K562 (cell line): ENCODE data around the gene CDK9. TPM values are rescaled to one million over a fixed set of nuclear protein-coding genes. Genes with fewer than 3 reads are reported as not detected.

ENCODE experiments used
- ATF1 ChIP-seq, 2 experiments: fragments of 450-650 bp in 1 of 2; IDR thresholded peaks; 2 replicates each; pipeline ENCODE4 v1.6.1; 2016; ENCODE audit warnings: missing compliant biosample characterization in 1 of 2, missing genetic modification characterization in 1 of 2
- BMI1 ChIP-seq: fragments of 150-350 bp; IDR thresholded peaks from 2 replicates; pipeline ENCODE4 v1.6.1; 2014; ENCODE audit warnings: low read length
- ESRRB ChIP-seq: fragments of 250-450 bp; sonication (Bioruptor Pico); IDR thresholded peaks from 2 replicates; pipeline ENCODE4 v1.5.0; 2020; ENCODE audit warnings: mild to moderate bottlenecking, moderate library complexity, borderline replicate concordance
- GABPA ChIP-seq: fragments of 200-800 bp; sonication (Bioruptor generic); conservative IDR thresholded peaks from 2 replicates; pipeline ENCODE4 v1.6.1; 2016; ENCODE audit warnings: low read depth, missing genetic modification characterization, missing compliant biosample characterization
- HDAC1 ChIP-seq, 2 experiments: fragments of 450-650 bp; IDR thresholded peaks; 2 replicates each; pipeline ENCODE4 v1.6.1; 2016 to 2017; ENCODE audit warnings: inconsistent platforms in 1 of 2, mild to moderate bottlenecking in 1 of 2, moderate library complexity in 1 of 2
- HNRNPLL ChIP-seq: fragments of 200-400 bp; formaldehyde crosslinking; IDR thresholded peaks from 2 replicates; pipeline ENCODE4 v1.6.1; 2017; ENCODE audit warnings: low read length, low read depth, mild to moderate bottlenecking; ENCODE audit not compliant: poor library complexity, severe bottlenecking
- HSF4 ChIP-seq: fragments of 250-450 bp; sonication (Bioruptor Pico); IDR thresholded peaks from 2 replicates; pipeline ENCODE4 v2.1.2; 2022; ENCODE audit warnings: mild to moderate bottlenecking, moderate library complexity, borderline replicate concordance
- ILF3 ChIP-seq: fragments of 450-650 bp; IDR thresholded peaks from 2 replicates; pipeline ENCODE4 v1.6.1; 2018; ENCODE audit warnings: antibody characterized with exemption, mild to moderate bottlenecking, moderate library complexity, borderline replicate concordance
- KAT2B ChIP-seq: IDR thresholded peaks from one replicate; pipeline ENCODE4 v1.6.1; 2012; ENCODE audit warnings: low read depth, mild to moderate bottlenecking, control low read depth, inconsistent platforms, low read length, moderate library complexity
- MYNN ChIP-seq, 2 experiments: sonication (generic); formaldehyde crosslinking in 1 of 2; IDR thresholded peaks; 2 replicates each; pipeline versions ENCODE4 v1.5.0 to v1.6.1; 2016 to 2020; ENCODE audit warnings: antibody characterized with exemption in 1 of 2, missing genetic modification reagents in 1 of 2
- RCOR1 ChIP-seq, 2 experiments: IDR thresholded peaks; 2 replicates each; pipeline ENCODE4 v1.6.1; 2012; ENCODE audit warnings: low read depth in 2 of 2, low read length in 2 of 2, borderline replicate concordance in 1 of 2, improper control_type of control experiment in 1 of 2
- TEAD1 ChIP-seq, 2 experiments: fragments of 450-650 bp in 1 of 2; sonication (generic) in 1 of 2; formaldehyde crosslinking; IDR thresholded peaks; 2 replicates each; pipeline versions ENCODE4 v1.4.0 to v1.8.0; 2020 to 2022; ENCODE audit warnings: mild to moderate bottlenecking in 2 of 2, missing genetic modification reagents in 1 of 2
- ZBED1 ChIP-seq: IDR thresholded peaks from 2 replicates; pipeline ENCODE4 v1.6.1; 2014
- ZNF263 ChIP-seq: sonication (generic); formaldehyde crosslinking; IDR thresholded peaks from 2 replicates; pipeline ENCODE4 v1.8.0; 2022; ENCODE audit warnings: mild to moderate bottlenecking, missing genetic modification reagents, borderline replicate concordance
- ZNF274 ChIP-seq: IDR thresholded peaks from 2 replicates; pipeline ENCODE4 v1.6.1; 2011; ENCODE audit warnings: low read depth, mild to moderate bottlenecking, low read length, moderate library complexity, borderline replicate concordance
- ZNF507 ChIP-seq: conservative IDR thresholded peaks from 2 replicates; pipeline ENCODE4 v1.6.1; 2017; ENCODE audit warnings: missing genetic modification characterization, missing compliant biosample characterization
- polyA plus RNA-seq, 8 experiments: library from polyadenylated mRNA; depleted of rRNA in 4 of 8; stranded (reverse) in 5 of 8; unstranded in 3 of 8; fragments of >200 nt; fragmentation: Nextera tagmentation in 2 of 8; fragmentation: Illumina TruSeq in 1 of 8; extraction: Ambion mirVana in 2 of 8; extraction: Trizol in 1 of 8; gene quantifications; 2 replicates each; pipeline versions ENCODE4 v1.2.1 to v1.2.3, GENCODE V29; 2011 to 2014; ENCODE audit warnings: inconsistent platforms in 1 of 8, missing spikeins in 1 of 8
- total RNA-seq, 7 experiments: library from RNA; depleted of rRNA in 6 of 7; stranded (reverse); fragments of >200 nt in 6 of 7; fragmentation: Illumina TruSeq in 2 of 7; extraction: Trizol in 2 of 7; gene quantifications; 2 replicates each; pipeline versions ENCODE4 v1.2.1 to v1.2.3, GENCODE V29; 2011 to 2021; ENCODE audit warnings: low replicate concordance in 1 of 7
- TF ChIP-seq, protein P1 (sequence below): sonication (generic); formaldehyde crosslinking; IDR thresholded peaks from 2 replicates; pipeline ENCODE4 v1.8.0; 2022; ENCODE audit warnings: mild to moderate bottlenecking, low read depth, missing genetic modification reagents
- TF ChIP-seq, protein P2 (sequence below): fragments of 450-650 bp; IDR thresholded peaks from 2 replicates; pipeline ENCODE4 v1.6.1; 2016; ENCODE audit warnings: low read depth, mild to moderate bottlenecking, moderate library complexity
- TF ChIP-seq, protein P3 (sequence below): fragments of 250-450 bp; sonication (Bioruptor Pico); IDR thresholded peaks from 2 replicates; pipeline ENCODE4 v1.5.0; 2020; ENCODE audit warnings: mild to moderate bottlenecking
- TF ChIP-seq, protein P4 (sequence below): fragments of 450-650 bp; IDR thresholded peaks from 2 replicates; pipeline ENCODE4 v1.6.1; 2016
- TF ChIP-seq, protein P5 (sequence below): fragments of 200-400 bp; formaldehyde crosslinking; IDR thresholded peaks from 2 replicates; pipeline ENCODE4 v1.6.1; 2017; ENCODE audit warnings: mild to moderate bottlenecking, low read depth, low read length, moderate library complexity

CDK9 gene
- total and polyA plus RNA-seq, 9 of the 15 experiments (the other 6 are each of a cell fraction or from before 2014, with no cell fraction given): 4.2 to 78.6 (median 33.0) TPM

DNA sequence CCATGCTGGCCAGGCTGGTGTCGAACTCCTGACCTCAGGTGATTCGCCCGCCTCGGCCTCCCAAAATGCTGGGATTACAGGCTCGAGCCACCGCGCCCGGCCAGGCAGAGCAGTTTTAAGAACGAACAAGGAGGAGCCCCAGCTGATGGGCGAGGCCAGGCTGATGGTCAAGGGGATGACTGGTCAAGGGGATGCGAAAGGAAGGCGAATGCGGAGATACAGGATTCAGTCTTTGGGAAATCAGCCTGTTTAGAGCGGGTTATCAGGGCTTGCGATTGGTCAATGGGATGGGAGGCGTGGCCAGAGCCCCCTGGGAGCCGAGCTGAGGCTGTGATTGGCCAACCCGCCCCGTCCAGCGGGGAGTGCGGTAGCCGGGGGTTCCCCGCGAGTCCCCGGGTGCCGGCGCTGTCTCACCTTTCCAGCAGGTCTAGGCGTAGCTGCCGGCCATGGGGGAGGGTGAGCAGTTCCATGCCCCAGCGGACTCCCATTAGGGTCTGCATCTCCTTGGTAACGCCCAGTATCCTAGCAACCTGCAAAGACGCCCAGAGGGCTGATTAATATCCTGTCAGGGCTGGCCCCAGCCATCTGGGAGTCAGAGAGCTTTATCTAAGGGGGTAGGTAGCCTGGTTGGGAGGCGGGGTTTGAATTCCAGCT, 43.3 kb upstream of the CDK9 start (continued):
- TF ChIP-seq, protein P1, sequence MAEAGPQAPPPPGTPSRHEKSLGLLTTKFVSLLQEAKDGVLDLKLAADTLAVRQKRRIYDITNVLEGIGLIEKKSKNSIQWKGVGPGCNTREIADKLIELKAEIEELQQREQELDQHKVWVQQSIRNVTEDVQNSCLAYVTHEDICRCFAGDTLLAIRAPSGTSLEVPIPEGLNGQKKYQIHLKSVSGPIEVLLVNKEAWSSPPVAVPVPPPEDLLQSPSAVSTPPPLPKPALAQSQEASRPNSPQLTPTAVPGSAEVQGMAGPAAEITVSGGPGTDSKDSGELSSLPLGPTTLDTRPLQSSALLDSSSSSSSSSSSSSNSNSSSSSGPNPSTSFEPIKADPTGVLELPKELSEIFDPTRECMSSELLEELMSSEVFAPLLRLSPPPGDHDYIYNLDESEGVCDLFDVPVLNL (CRISPR knock-in tag): no peak
- TF ChIP-seq BMI1 (peak; percentile 63; the same call in 1 of the 2 replicates), ZNF507 (no peak), MYNN (IDR thresholded peaks at IDR 0.05) (peak; percentile 98), MYNN (CRISPR knock-in tag; IDR thresholded peaks at IDR 0.05) (peak; percentile 82), ESRRB (CRISPR knock-in tag) (no peak), HSF4 (CRISPR knock-in tag) (no peak), TEAD1 (CRISPR knock-in tag; IDR thresholded peaks at IDR 0.05) (peak in 1 of 2 experiments; percentile 50; a peak in 1 of 4 replicates), ZNF274 (no peak), ZNF263 (CRISPR knock-in tag) (peak; percentile 59; the same call in 1 of the 2 replicates), ATF1 (CRISPR knock-in tag; IDR thresholded peaks at IDR 0.05) (no peak), ATF1 (tag; IDR thresholded peaks at IDR 0.05) (0 out of 2 replicates have a peak, but pooled peaks have one; percentile 5), ILF3 (no peak), RCOR1 (IDR thresholded peaks at IDR 0.05; ENCODE audit: borderline replicate concordance in 1 of 2, low read depth in 2 of 2, low read length in 2 of 2) (peak in 1 of 2 experiments; percentile 71; a peak in 1 of 4 replicates), KAT2B (no peak), GABPA (tag) (no peak), ZBED1 (no peak), HDAC1 (IDR thresholded peaks at IDR 0.05) (peak in 1 of 2 experiments; percentile 77; a peak in 2 of 4 replicates), HNRNPLL (no peak)
- TF ChIP-seq, protein P2, sequence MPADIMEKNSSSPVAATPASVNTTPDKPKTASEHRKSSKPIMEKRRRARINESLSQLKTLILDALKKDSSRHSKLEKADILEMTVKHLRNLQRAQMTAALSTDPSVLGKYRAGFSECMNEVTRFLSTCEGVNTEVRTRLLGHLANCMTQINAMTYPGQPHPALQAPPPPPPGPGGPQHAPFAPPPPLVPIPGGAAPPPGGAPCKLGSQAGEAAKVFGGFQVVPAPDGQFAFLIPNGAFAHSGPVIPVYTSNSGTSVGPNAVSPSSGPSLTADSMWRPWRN: no peak
- TF ChIP-seq, protein P3, sequence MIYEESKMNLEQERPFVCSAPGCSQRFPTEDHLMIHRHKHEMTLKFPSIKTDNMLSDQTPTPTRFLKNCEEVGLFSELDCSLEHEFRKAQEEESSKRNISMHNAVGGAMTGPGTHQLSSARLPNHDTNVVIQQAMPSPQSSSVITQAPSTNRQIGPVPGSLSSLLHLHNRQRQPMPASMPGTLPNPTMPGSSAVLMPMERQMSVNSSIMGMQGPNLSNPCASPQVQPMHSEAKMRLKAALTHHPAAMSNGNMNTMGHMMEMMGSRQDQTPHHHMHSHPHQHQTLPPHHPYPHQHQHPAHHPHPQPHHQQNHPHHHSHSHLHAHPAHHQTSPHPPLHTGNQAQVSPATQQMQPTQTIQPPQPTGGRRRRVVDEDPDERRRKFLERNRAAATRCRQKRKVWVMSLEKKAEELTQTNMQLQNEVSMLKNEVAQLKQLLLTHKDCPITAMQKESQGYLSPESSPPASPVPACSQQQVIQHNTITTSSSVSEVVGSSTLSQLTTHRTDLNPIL (CRISPR knock-in tag): no peak
- TF ChIP-seq, protein P4, sequence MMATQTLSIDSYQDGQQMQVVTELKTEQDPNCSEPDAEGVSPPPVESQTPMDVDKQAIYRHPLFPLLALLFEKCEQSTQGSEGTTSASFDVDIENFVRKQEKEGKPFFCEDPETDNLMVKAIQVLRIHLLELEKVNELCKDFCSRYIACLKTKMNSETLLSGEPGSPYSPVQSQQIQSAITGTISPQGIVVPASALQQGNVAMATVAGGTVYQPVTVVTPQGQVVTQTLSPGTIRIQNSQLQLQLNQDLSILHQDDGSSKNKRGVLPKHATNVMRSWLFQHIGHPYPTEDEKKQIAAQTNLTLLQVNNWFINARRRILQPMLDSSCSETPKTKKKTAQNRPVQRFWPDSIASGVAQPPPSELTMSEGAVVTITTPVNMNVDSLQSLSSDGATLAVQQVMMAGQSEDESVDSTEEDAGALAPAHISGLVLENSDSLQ: peak; percentile 97
- TF ChIP-seq, protein P5, sequence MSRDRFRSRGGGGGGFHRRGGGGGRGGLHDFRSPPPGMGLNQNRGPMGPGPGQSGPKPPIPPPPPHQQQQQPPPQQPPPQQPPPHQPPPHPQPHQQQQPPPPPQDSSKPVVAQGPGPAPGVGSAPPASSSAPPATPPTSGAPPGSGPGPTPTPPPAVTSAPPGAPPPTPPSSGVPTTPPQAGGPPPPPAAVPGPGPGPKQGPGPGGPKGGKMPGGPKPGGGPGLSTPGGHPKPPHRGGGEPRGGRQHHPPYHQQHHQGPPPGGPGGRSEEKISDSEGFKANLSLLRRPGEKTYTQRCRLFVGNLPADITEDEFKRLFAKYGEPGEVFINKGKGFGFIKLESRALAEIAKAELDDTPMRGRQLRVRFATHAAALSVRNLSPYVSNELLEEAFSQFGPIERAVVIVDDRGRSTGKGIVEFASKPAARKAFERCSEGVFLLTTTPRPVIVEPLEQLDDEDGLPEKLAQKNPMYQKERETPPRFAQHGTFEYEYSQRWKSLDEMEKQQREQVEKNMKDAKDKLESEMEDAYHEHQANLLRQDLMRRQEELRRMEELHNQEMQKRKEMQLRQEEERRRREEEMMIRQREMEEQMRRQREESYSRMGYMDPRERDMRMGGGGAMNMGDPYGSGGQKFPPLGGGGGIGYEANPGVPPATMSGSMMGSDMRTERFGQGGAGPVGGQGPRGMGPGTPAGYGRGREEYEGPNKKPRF: no peak
